Parathyroid adenoma (tissue), 2 donors: ENCODE measurements around the gene SPRTN.

Experiments
- H2AFZ ChIP-seq: fragments of 300-600 bp; sonication (generic); one replicate; pipeline ENCODE4 v1.7.0; 2017; ENCODE audit warnings: antibody characterized with exemption, mild to moderate bottlenecking
- H3K27ac ChIP-seq: fragments of 300-600 bp; sonication (generic); one replicate; pipeline ENCODE4 v1.7.0; 2017
- H3K27me3 ChIP-seq: fragments of 300-600 bp; sonication (generic); one replicate; pipeline ENCODE4 v1.7.0; 2017; ENCODE audit warnings: low read length; ENCODE audit not compliant: control insufficient read depth, insufficient read depth
- H3K36me3 ChIP-seq: fragments of 300-600 bp; sonication (generic); one replicate; pipeline ENCODE4 v1.7.0; 2017; ENCODE audit warnings: low read length; ENCODE audit not compliant: control insufficient read depth, insufficient read depth
- H3K4me1 ChIP-seq: fragments of 300-600 bp; sonication (generic); one replicate; pipeline ENCODE4 v1.7.0; 2017; ENCODE audit warnings: control low read depth
- H3K4me2 ChIP-seq: fragments of 300-600 bp; sonication (generic); one replicate; pipeline ENCODE4 v1.7.0; 2017; ENCODE audit warnings: low read length
- H3K4me3 ChIP-seq: fragments of 300-600 bp; sonication (generic); one replicate; pipeline ENCODE4 v1.7.0; 2017; ENCODE audit warnings: low read depth, low read length
- H3K79me2 ChIP-seq: fragments of 300-600 bp; sonication (generic); one replicate; pipeline ENCODE4 v1.7.0; 2017; ENCODE audit warnings: control low read depth
- H3K9ac ChIP-seq: fragments of 300-600 bp; sonication (generic); one replicate; pipeline ENCODE4 v1.7.0; 2017; ENCODE audit warnings: mild to moderate bottlenecking
- H3K9me3 ChIP-seq: fragments of 300-600 bp; sonication (generic); one replicate; pipeline ENCODE4 v1.7.0; 2017; ENCODE audit warnings: low read length; ENCODE audit not compliant: control insufficient read depth
- CTCF ChIP-seq: fragments of 300-600 bp; sonication (generic); IDR thresholded peaks from one replicate; pipeline ENCODE4 v1.7.0; 2017; ENCODE audit warnings: antibody characterized with exemption, mild to moderate bottlenecking
- donor health status: primary hyperparathyroidism.

SPRTN gene

GRCh38 chr1:231334079-231334666 is 3.9 kb upstream of the SPRTN start:
- H3K4me1 ChIP-seq: peaks cover 11% of the 10 kb centered on the region
- peaks cover 24% of the 10 kb centered on the region for H3K79me2 ChIP-seq
- no peaks in the 10 kb centered on the region for H3K9me3 ChIP-seq
- H3K9ac ChIP-seq: no peak overlapping the region
- no peak for TF ChIP-seq CTCF
- H3K27ac ChIP-seq: no peak overlapping the region
- H3K36me3 ChIP-seq: no peaks in the 10 kb centered on the region
- no peak overlapping the region for H3K4me3 ChIP-seq
- no peak overlapping the region for H2AFZ ChIP-seq
- H3K4me2 ChIP-seq: peak overlapping the region; percentile 46
- H3K27me3 ChIP-seq: no peaks in the 10 kb centered on the region

- Histone ChIP-seq H3K79me2 (peaks cover 29% of the 10 kb centered on the region), H2AFZ (no peak overlapping the region), H3K4me2 (peak overlapping the region; percentile 46), H3K9ac (no peak overlapping the region), H3K4me3 (peak overlapping the region; percentile 7), H3K4me1 (peaks cover 12% of the 10 kb centered on the region), H3K9me3 (no peaks in the 10 kb centered on the region), H3K27ac (no peak overlapping the region), H3K27me3 (no peaks in the 10 kb centered on the region), H3K36me3 (no peaks in the 10 kb centered on the region)
- no peak for TF ChIP-seq CTCF
These were observed 3.1 kb upstream of the SPRTN start for GRCh38 chr1:231334952-231335351.

GRCh38 chr1:231335663-231336602 is 2.2 kb upstream of the SPRTN start:
- Histone ChIP-seq H3K9me3 (no peaks in the 10 kb centered on the region), H3K9ac (no peak overlapping the region), H3K27ac (no peak overlapping the region), H3K4me1 (peaks cover 12% of the 10 kb centered on the region), H3K4me3 (peak overlapping the region; percentile 99), H3K27me3 (no peaks in the 10 kb centered on the region), H3K4me2 (peak overlapping the region; percentile 68), H3K36me3 (no peaks in the 10 kb centered on the region), H3K79me2 (peaks cover 29% of the 10 kb centered on the region), H2AFZ (no peak overlapping the region)
- TF ChIP-seq CTCF: no peak

- no peak for TF ChIP-seq CTCF
- Histone ChIP-seq H3K9me3 (no peaks in the 10 kb centered on the region), H3K79me2 (peaks cover 29% of the 10 kb centered on the region), H3K4me2 (peak overlapping the region; percentile 68), H3K4me1 (peaks cover 12% of the 10 kb centered on the region), H3K4me3 (peak overlapping the region; percentile 99), H2AFZ (peak overlapping the region; percentile 83), H3K27ac (peak overlapping the region; percentile 86), H3K36me3 (no peaks in the 10 kb centered on the region), H3K9ac (no peak overlapping the region), H3K27me3 (no peaks in the 10 kb centered on the region)
These were observed 1.0 kb upstream of the SPRTN start for GRCh38 chr1:231337043-231337471.
